Pons (tissue), 1 donor: ENCODE results near the gene ACTN1.

ENCODE experiments used
- DNase-seq: peaks from one replicate; pipeline ENCODE4 v3.0.0-alpha.2; 2016; ENCODE audit warnings: low spot score

ACTN1 gene

GRCh38 chr14:68916358-68916941, 62.7 kb downstream of the ACTN1 start:
- no peak for DNase-seq

GRCh38 chr14:68913516-68913915, 65.6 kb downstream of the ACTN1 start:
- no peak for DNase-seq

- DNase-seq, result peak; percentile 65
Observed at GRCh38 chr14:68911594-68912227, 67.4 kb downstream of the ACTN1 start.

- DNase-seq, result no peak
Observed at GRCh38 chr14:68910540-68910939, 68.6 kb downstream of the ACTN1 start.

- DNase-seq, result no peak
Observed at GRCh38 chr14:68908803-68909202, 70.3 kb downstream of the ACTN1 start.

- no peak for DNase-seq
Observed at GRCh38 chr14:68908201-68908600, 70.9 kb downstream of the ACTN1 start.

- no peak for DNase-seq
Observed at GRCh38 chr14:68906439-68906838, 72.7 kb downstream of the ACTN1 start.

- DNase-seq, result no peak
Observed at GRCh38 chr14:68905107-68905895, 73.8 kb downstream of the ACTN1 start.

GRCh38 chr14:68902357-68902756, 76.7 kb downstream of the ACTN1 start:
- DNase-seq, result no peak

- no peak for DNase-seq
Observed at GRCh38 chr14:68899033-68899603, 80.0 kb downstream of the ACTN1 start.

GRCh38 chr14:68898248-68899032, 80.7 kb downstream of the ACTN1 start:
- DNase-seq, result no peak

GRCh38 chr14:68897559-68898155, 81.4 kb downstream of the ACTN1 start:
- DNase-seq, result no peak

GRCh38 chr14:68896132-68896531, 83.0 kb downstream of the ACTN1 start:
- DNase-seq, result no peak

GRCh38 chr14:68894802-68895703, 84.0 kb downstream of the ACTN1 start:
- DNase-seq, result no peak

- no peak for DNase-seq
Observed at GRCh38 chr14:68894123-68894522, 85.0 kb downstream of the ACTN1 start.

GRCh38 chr14:68893566-68893965, 85.5 kb downstream of the ACTN1 start:
- DNase-seq, result no peak

GRCh38 chr14:68892961-68893360, 86.1 kb downstream of the ACTN1 start:
- no peak for DNase-seq

- DNase-seq, result no peak
Observed at GRCh38 chr14:68891851-68892660, 87.0 kb downstream of the ACTN1 start.

GRCh38 chr14:68890173-68890931, 88.8 kb downstream of the ACTN1 start:
- DNase-seq, result no peak
